Neural cell (in vitro differentiated cells): ENCODE measurements around the gene RESF1. TPM values are rescaled to one million over a fixed set of nuclear protein-coding genes. Genes with fewer than 3 reads are reported as not detected.

Experiments used
- H2AFZ ChIP-seq: fragments of 200-600, 300-800 bp; sonication (generic), shearing (Covaris generic); 2 replicates; pipeline ENCODE4 v1.6.0; 2014; ENCODE audit warnings: low read depth, mild to moderate bottlenecking, antibody characterized with exemption, low read length, moderate library complexity
- H3F3A ChIP-seq: fragments of 200-600 bp; shearing (Covaris generic); 2 replicates; pipeline ENCODE4 v1.6.1; 2016; ENCODE audit warnings: mild to moderate bottlenecking, moderate library complexity, mixed read lengths, antibody characterized with exemption, low read length; ENCODE audit not compliant: insufficient read depth, poor library complexity, severe bottlenecking
- H3K27ac ChIP-seq: fragments of 200-600, 300-800 bp; sonication (generic), shearing (Covaris generic); 2 replicates; pipeline ENCODE4 v1.5.1; 2014; ENCODE audit warnings: mild to moderate bottlenecking, low read length, moderate library complexity
- H3K27me3 ChIP-seq: fragments of 300-800, 200-600 bp; sonication (generic), shearing (Covaris generic); 2 replicates; pipeline ENCODE4 v1.6.0; 2014; ENCODE audit warnings: mild to moderate bottlenecking, low read depth, low read length, moderate library complexity; ENCODE audit not compliant: insufficient read depth
- H3K36me3 ChIP-seq: fragments of 300-800, 200-600 bp; sonication (generic), shearing (Covaris generic); 2 replicates; pipeline ENCODE4 v1.5.1; 2014; ENCODE audit warnings: mild to moderate bottlenecking, antibody characterized with exemption, low read length, moderate library complexity; ENCODE audit not compliant: insufficient read depth
- H3K4me2 ChIP-seq: fragments of 300-800, 200-600 bp; sonication (generic), shearing (Covaris generic); 2 replicates; pipeline ENCODE4 v1.6.0; 2014; ENCODE audit warnings: mild to moderate bottlenecking, low read length
- H3K4me3 ChIP-seq: fragments of 300-800, 200-600 bp; sonication (generic), shearing (Covaris generic); 2 replicates; pipeline ENCODE4 v1.5.1; 2014; ENCODE audit warnings: mild to moderate bottlenecking, low read length, moderate library complexity
- H3K79me2 ChIP-seq: fragments of 200-600 bp; shearing (Covaris generic); replicated peaks from 2 replicates; pipeline ENCODE4 v1.6.0; 2014; ENCODE audit warnings: mild to moderate bottlenecking, low read length, moderate library complexity; ENCODE audit not compliant: insufficient read depth
- H3K9ac ChIP-seq: fragments of 300-800, 200-600 bp; sonication (generic), shearing (Covaris generic); 2 replicates; pipeline ENCODE4 v1.6.1; 2016; ENCODE audit warnings: mild to moderate bottlenecking, low read length, mixed read lengths
- H3K9me2 ChIP-seq: fragments of 200-600 bp; shearing (Covaris generic); 2 replicates; pipeline ENCODE4 v1.6.1; 2016; ENCODE audit warnings: mild to moderate bottlenecking, low read length, mixed read lengths; ENCODE audit not compliant: insufficient read depth
- H3K9me3 ChIP-seq: fragments of 200-600, 300-800 bp; sonication (generic), shearing (Covaris generic); 2 replicates; pipeline ENCODE4 v1.6.1; 2016; ENCODE audit warnings: mild to moderate bottlenecking, mixed run types, low read length, moderate library complexity, mixed read lengths
- H4K20me1 ChIP-seq: fragments of 200-600 bp; shearing (Covaris generic); 2 replicates; pipeline ENCODE4 v1.6.1; 2016; ENCODE audit warnings: mild to moderate bottlenecking, mixed run types; ENCODE audit not compliant: insufficient read depth
- CTCF ChIP-seq: fragments of 450-650 bp; IDR thresholded peaks from 2 replicates; pipeline ENCODE4 v1.5.1; 2014; ENCODE audit warnings: antibody characterized with exemption, mild to moderate bottlenecking, moderate library complexity; ENCODE audit not compliant: poor library complexity, severe bottlenecking
- EP300 ChIP-seq: fragments of 450-650 bp; conservative IDR thresholded peaks from 2 replicates; pipeline ENCODE4 v1.6.1; 2014; ENCODE audit warnings: antibody characterized with exemption, mild to moderate bottlenecking, moderate library complexity; ENCODE audit not compliant: poor library complexity, severe bottlenecking
- EZH2 ChIP-seq: fragments of 200-600, 300-800 bp; shearing (Covaris generic), sonication (generic); IDR thresholded peaks from 2 replicates; pipeline ENCODE4 v1.6.1; 2014; ENCODE audit warnings: antibody characterized with exemption, low read length, borderline replicate concordance, mild to moderate bottlenecking; ENCODE audit not compliant: insufficient read depth, poor library complexity, severe bottlenecking
- MXI1 ChIP-seq: fragments of 450-650 bp; conservative IDR thresholded peaks from 2 replicates; pipeline ENCODE4 v1.6.1; 2014; ENCODE audit warnings: antibody characterized with exemption, mild to moderate bottlenecking; ENCODE audit not compliant: poor library complexity, severe bottlenecking
- POLR2AphosphoS5 ChIP-seq: IDR thresholded peaks from 2 replicates; pipeline ENCODE4 v1.6.1; 2012
- RAD21 ChIP-seq: fragments of 450-650 bp; conservative IDR thresholded peaks from 2 replicates; pipeline ENCODE4 v1.6.1; 2014; ENCODE audit warnings: antibody characterized with exemption, mild to moderate bottlenecking, moderate library complexity
- SMC3 ChIP-seq: fragments of 450-650 bp; conservative IDR thresholded peaks from 2 replicates; pipeline ENCODE4 v1.6.1; 2014; ENCODE audit warnings: antibody characterized with exemption, mild to moderate bottlenecking, moderate library complexity; ENCODE audit not compliant: poor library complexity
- TAF1 ChIP-seq: IDR thresholded peaks from 2 replicates; pipeline ENCODE4 v1.6.1; 2012; ENCODE audit warnings: low read depth
- polyA plus RNA-seq: library from polyadenylated mRNA; depleted of rRNA; stranded (reverse); fragments of >200 nt; gene quantifications from 2 replicates; pipeline ENCODE4 v1.2.3, GENCODE V29; 2014
- TF ChIP-seq, protein P1 (sequence below): IDR thresholded peaks from 2 replicates; pipeline ENCODE4 v1.6.1; 2012; ENCODE audit warnings: borderline replicate concordance

Gene RESF1
- polyA plus RNA-seq, 1 donor from 2014 or later = 37.0 TPM

DNA sequence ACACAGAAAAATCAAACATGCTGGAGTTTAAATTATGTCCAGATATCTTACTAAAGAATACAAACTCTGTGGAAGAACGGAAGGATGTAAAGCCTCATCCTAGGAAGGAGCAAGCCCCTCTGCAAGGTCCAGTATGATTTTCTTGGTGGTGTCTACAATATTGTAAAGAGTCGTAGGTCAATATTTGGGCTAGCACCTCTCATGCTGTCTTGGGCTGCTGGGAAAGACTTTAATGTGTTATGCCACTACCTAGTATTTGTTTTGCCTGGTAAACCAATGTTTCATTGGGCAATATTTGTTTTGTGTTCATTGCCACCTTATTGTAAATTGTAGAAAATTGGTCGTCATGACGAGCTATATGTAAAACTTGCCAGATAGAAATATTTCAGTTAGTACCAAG, 26.6 kb downstream of the RESF1 start:
- no peak overlapping the region for H3K27ac ChIP-seq
- H3K9me3 ChIP-seq = peaks cover 44% of the 10 kb centered on the region
- H3K9me2 ChIP-seq = no peaks in the 10 kb centered on the region
- no peak overlapping the region for H3K9ac ChIP-seq
- peaks cover 61% of the 10 kb centered on the region for H3K36me3 ChIP-seq
- no peak overlapping the region for H3K4me2 ChIP-seq
- no peaks in the 10 kb centered on the region for H3F3A ChIP-seq
- H3K27me3 ChIP-seq = no peaks in the 10 kb centered on the region
- no peak for TF ChIP-seq CTCF
- TF ChIP-seq POLR2AphosphoS5 = no peak
- TF ChIP-seq TAF1 = no peak
- TF ChIP-seq SMC3 = no peak
- no peak for TF ChIP-seq EP300
- TF ChIP-seq, protein P1, sequence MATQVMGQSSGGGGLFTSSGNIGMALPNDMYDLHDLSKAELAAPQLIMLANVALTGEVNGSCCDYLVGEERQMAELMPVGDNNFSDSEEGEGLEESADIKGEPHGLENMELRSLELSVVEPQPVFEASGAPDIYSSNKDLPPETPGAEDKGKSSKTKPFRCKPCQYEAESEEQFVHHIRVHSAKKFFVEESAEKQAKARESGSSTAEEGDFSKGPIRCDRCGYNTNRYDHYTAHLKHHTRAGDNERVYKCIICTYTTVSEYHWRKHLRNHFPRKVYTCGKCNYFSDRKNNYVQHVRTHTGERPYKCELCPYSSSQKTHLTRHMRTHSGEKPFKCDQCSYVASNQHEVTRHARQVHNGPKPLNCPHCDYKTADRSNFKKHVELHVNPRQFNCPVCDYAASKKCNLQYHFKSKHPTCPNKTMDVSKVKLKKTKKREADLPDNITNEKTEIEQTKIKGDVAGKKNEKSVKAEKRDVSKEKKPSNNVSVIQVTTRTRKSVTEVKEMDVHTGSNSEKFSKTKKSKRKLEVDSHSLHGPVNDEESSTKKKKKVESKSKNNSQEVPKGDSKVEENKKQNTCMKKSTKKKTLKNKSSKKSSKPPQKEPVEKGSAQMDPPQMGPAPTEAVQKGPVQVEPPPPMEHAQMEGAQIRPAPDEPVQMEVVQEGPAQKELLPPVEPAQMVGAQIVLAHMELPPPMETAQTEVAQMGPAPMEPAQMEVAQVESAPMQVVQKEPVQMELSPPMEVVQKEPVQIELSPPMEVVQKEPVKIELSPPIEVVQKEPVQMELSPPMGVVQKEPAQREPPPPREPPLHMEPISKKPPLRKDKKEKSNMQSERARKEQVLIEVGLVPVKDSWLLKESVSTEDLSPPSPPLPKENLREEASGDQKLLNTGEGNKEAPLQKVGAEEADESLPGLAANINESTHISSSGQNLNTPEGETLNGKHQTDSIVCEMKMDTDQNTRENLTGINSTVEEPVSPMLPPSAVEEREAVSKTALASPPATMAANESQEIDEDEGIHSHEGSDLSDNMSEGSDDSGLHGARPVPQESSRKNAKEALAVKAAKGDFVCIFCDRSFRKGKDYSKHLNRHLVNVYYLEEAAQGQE = no peak
- H2AFZ ChIP-seq = no peak overlapping the region
- no peaks in the 10 kb centered on the region for H4K20me1 ChIP-seq
- peaks cover 5% of the 10 kb centered on the region for H3K79me2 ChIP-seq
- no peak overlapping the region for H3K4me3 ChIP-seq

GRCh38 chr12:31989571-31990362, 30.6 kb downstream of the RESF1 start:
- TF ChIP-seq RAD21 (no peak), MXI1 (no peak), EP300 (no peak), EZH2 (no peak), POLR2AphosphoS5 (no peak), SMC3 (no peak), TAF1 (no peak), CTCF (no peak)
- TF ChIP-seq, protein P1 = no peak
- Histone ChIP-seq H3F3A (no peaks in the 10 kb centered on the region), H3K9ac (no peak overlapping the region), H4K20me1 (no peaks in the 10 kb centered on the region), H3K36me3 (peaks cover 21% of the 10 kb centered on the region), H2AFZ (no peak overlapping the region), H3K27ac (no peak overlapping the region), H3K27me3 (no peaks in the 10 kb centered on the region), H3K79me2 (peaks cover 5% of the 10 kb centered on the region), H3K9me2 (no peaks in the 10 kb centered on the region), H3K4me2 (no peak overlapping the region), H3K9me3 (peaks cover 6% of the 10 kb centered on the region), H3K4me3 (no peak overlapping the region)
